ENCODE measurements around the gene HAUS3.

HAUS3 gene

GRCh38 chr4:2186865-2187172 lies 55.1 kb downstream of the HAUS3 start:
- Histone ChIP-seq H2AFZ (ENCODE audit: low read length) (no peak overlapping the region), H3K27ac (ENCODE audit: low read length) (no peak overlapping the region), H3K27me3 (replicated peaks; ENCODE audit: insufficient read depth, low read length) (no peaks in the 10 kb centered on the region), H3F3A (ENCODE audit: insufficient read depth, low read length) (no peaks in the 10 kb centered on the region; the same call in 1 of the 2 replicates), H3K4me1 (ENCODE audit: low read length) (no peaks in the 10 kb centered on the region), H3K4me3 (ENCODE audit: low read length) (no peak overlapping the region), H3K9me3 (replicated peaks; ENCODE audit: insufficient read depth, low read length) (no peaks in the 10 kb centered on the region), H3K9ac (ENCODE audit: low read length) (no peak overlapping the region), H4K20me1 (ENCODE audit: insufficient read depth, low read length) (no peaks in the 10 kb centered on the region), H3K79me2 (ENCODE audit: low read length) (no peaks in the 10 kb centered on the region), H3K9me2 (replicated peaks; ENCODE audit: insufficient read depth, low read length) (no peaks in the 10 kb centered on the region), H3K4me2 (ENCODE audit: low read depth, low read length) (no peak overlapping the region), H3K36me3 (replicated peaks; ENCODE audit: insufficient read depth, low read length) (no peaks in the 10 kb centered on the region)
- TF ChIP-seq EZH2 (optimal IDR thresholded peaks at IDR 0.05; ENCODE audit: low read depth, low read length) (no peak), EZH2phosphoT487 (IDR thresholded peaks at IDR 0.05; ENCODE audit: low read length) (no peak)
- TF ChIP-seq, protein P1, sequence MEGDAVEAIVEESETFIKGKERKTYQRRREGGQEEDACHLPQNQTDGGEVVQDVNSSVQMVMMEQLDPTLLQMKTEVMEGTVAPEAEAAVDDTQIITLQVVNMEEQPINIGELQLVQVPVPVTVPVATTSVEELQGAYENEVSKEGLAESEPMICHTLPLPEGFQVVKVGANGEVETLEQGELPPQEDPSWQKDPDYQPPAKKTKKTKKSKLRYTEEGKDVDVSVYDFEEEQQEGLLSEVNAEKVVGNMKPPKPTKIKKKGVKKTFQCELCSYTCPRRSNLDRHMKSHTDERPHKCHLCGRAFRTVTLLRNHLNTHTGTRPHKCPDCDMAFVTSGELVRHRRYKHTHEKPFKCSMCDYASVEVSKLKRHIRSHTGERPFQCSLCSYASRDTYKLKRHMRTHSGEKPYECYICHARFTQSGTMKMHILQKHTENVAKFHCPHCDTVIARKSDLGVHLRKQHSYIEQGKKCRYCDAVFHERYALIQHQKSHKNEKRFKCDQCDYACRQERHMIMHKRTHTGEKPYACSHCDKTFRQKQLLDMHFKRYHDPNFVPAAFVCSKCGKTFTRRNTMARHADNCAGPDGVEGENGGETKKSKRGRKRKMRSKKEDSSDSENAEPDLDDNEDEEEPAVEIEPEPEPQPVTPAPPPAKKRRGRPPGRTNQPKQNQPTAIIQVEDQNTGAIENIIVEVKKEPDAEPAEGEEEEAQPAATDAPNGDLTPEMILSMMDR (IDR thresholded peaks at IDR 0.05; ENCODE audit: low read length): no peak
- no peak for DNase-seq

- TF ChIP-seq, protein P1 (IDR thresholded peaks at IDR 0.05; ENCODE audit: low read length): peak; percentile 40; the same call in 1 of the 2 replicates
- TF ChIP-seq EZH2phosphoT487 (IDR thresholded peaks at IDR 0.05; ENCODE audit: low read length): no peak
- TF ChIP-seq EZH2 (optimal IDR thresholded peaks at IDR 0.05; ENCODE audit: low read depth, low read length): no peak
- H3K36me3 ChIP-seq (replicated peaks; ENCODE audit: insufficient read depth, low read length): no peaks in the 10 kb centered on the region
- no peaks in the 10 kb centered on the region for H3K4me1 ChIP-seq (ENCODE audit: low read length)
- H2AFZ ChIP-seq (ENCODE audit: low read length): no peak overlapping the region
- H3K27me3 ChIP-seq (replicated peaks; ENCODE audit: insufficient read depth, low read length): no peaks in the 10 kb centered on the region
- H3K4me2 ChIP-seq (ENCODE audit: low read depth, low read length): no peak overlapping the region
- no peaks in the 10 kb centered on the region for H3K79me2 ChIP-seq (ENCODE audit: low read length)
- H3K9ac ChIP-seq (ENCODE audit: low read length): no peak overlapping the region
- peak; percentile 29 for DNase-seq
- H3F3A ChIP-seq (ENCODE audit: insufficient read depth, low read length): no peaks in the 10 kb centered on the region; the same call in 1 of the 2 replicates
- no peaks in the 10 kb centered on the region for H3K9me3 ChIP-seq (replicated peaks; ENCODE audit: insufficient read depth, low read length)
- no peaks in the 10 kb centered on the region for H4K20me1 ChIP-seq (ENCODE audit: insufficient read depth, low read length)
- no peak overlapping the region for H3K27ac ChIP-seq (ENCODE audit: low read length)
- H3K4me3 ChIP-seq (ENCODE audit: low read length): no peak overlapping the region
- H3K9me2 ChIP-seq (replicated peaks; ENCODE audit: insufficient read depth, low read length): no peaks in the 10 kb centered on the region
Measured at GRCh38 chr4:2186133-2186864, 55.6 kb downstream of the HAUS3 start.

GRCh38 chr4:2183394-2183793 lies 58.5 kb downstream of the HAUS3 start:
- Histone ChIP-seq H3K4me2 (ENCODE audit: low read depth, low read length) (no peak overlapping the region), H2AFZ (ENCODE audit: low read length) (no peak overlapping the region), H4K20me1 (ENCODE audit: insufficient read depth, low read length) (no peaks in the 10 kb centered on the region), H3K4me3 (ENCODE audit: low read length) (no peak overlapping the region), H3K9ac (ENCODE audit: low read length) (no peak overlapping the region), H3K79me2 (ENCODE audit: low read length) (no peaks in the 10 kb centered on the region), H3K27ac (ENCODE audit: low read length) (no peak overlapping the region), H3K27me3 (replicated peaks; ENCODE audit: insufficient read depth, low read length) (no peaks in the 10 kb centered on the region), H3K4me1 (ENCODE audit: low read length) (no peaks in the 10 kb centered on the region), H3K36me3 (replicated peaks; ENCODE audit: insufficient read depth, low read length) (no peaks in the 10 kb centered on the region), H3K9me3 (replicated peaks; ENCODE audit: insufficient read depth, low read length) (no peaks in the 10 kb centered on the region), H3K9me2 (replicated peaks; ENCODE audit: insufficient read depth, low read length) (no peaks in the 10 kb centered on the region), H3F3A (ENCODE audit: insufficient read depth, low read length) (no peaks in the 10 kb centered on the region; the same call in 1 of the 2 replicates)
- TF ChIP-seq, protein P1 (IDR thresholded peaks at IDR 0.05; ENCODE audit: low read length): no peak
- TF ChIP-seq EZH2 (optimal IDR thresholded peaks at IDR 0.05; ENCODE audit: low read depth, low read length): no peak
- no peak for TF ChIP-seq EZH2phosphoT487 (IDR thresholded peaks at IDR 0.05; ENCODE audit: low read length)
- no peak for DNase-seq
